B cell (primary cell): ENCODE results near the gene ZFP36L1. TPM values are rescaled to one million over a fixed set of nuclear protein-coding genes. Genes with fewer than 3 reads are reported as not detected.

Experiments
- ATAC-seq: fragments of 200-7000 bp; cut with Tn5 transposase; one replicate; pipeline ENCODE4 v1.10.0; 2021; ENCODE audit warnings: low read depth, mild to moderate bottlenecking, moderate number of reproducible peaks, moderate library complexity
- CTCF ChIA-PET: fragments of 350-600 bp; sonication (Branson Sonifier 250); formaldehyde crosslinking; loops from one replicate; lab custom pipeline; 2021; ENCODE audit warnings: antibody characterized with exemption, inconsistent platforms; lab: Charles Lee
- POLR2A ChIA-PET: fragments of 350-600 bp; sonication (Branson Sonifier 250); formaldehyde crosslinking; loops from one replicate; lab custom pipeline; 2021; ENCODE audit warnings: antibody characterized with exemption; lab: Charles Lee
- DNase-seq: peaks from one replicate; pipeline ENCODE4 v3.0.0; 2013
- H2AFZ ChIP-seq: 2 replicates; pipeline ENCODE4 v1.6.1; 2012; ENCODE audit warnings: mild to moderate bottlenecking, low read depth, low read length; ENCODE audit not compliant: insufficient read depth, poor library complexity, severe bottlenecking
- H3K27ac ChIP-seq, 2 donors: 1 replicate in 1 of 2; 2 replicates in 1 of 2; pipeline ENCODE4 v1.5.1; 2012 to 2013; ENCODE audit warnings: low read length in 2 of 2, mild to moderate bottlenecking in 2 of 2, moderate library complexity in 1 of 2
- H3K27me3 ChIP-seq, 4 experiments: fragments of 200-600 bp in 1 of 4; sonication (generic) in 1 of 4; replicated peaks in 1 of 4; 1 replicate in 2 of 4; 2 replicates in 2 of 4; pipeline versions ENCODE4 v1.6.1 to v1.7.0; 2013 to 2016; ENCODE audit warnings: low read length in 3 of 4, mild to moderate bottlenecking in 2 of 4, mixed read lengths in 1 of 4, moderate library complexity in 1 of 4; ENCODE audit not compliant: insufficient read depth in 4 of 4, control insufficient read depth in 3 of 4; ENCODE audit errors: control extremely low read depth in 1 of 4
- H3K36me3 ChIP-seq, 2 experiments: replicated peaks in 1 of 2; 1 replicate in 1 of 2; 2 replicates in 1 of 2; pipeline versions ENCODE4 v1.6.1 to v1.7.1; 2013; ENCODE audit warnings: low read length in 1 of 2; ENCODE audit not compliant: insufficient read depth in 2 of 2, control insufficient read depth in 1 of 2; ENCODE audit errors: control extremely low read depth in 1 of 2, extremely low read depth in 1 of 2
- H3K4me1 ChIP-seq, 2 donors: fragments of 200-600 bp in 1 of 2; sonication (generic) in 1 of 2; 1 replicate in 1 of 2; 2 replicates in 1 of 2; pipeline versions ENCODE4 v1.5.1 to v1.6.1; 2013 to 2017; ENCODE audit warnings: low read length in 2 of 2; ENCODE audit not compliant: control insufficient read depth in 2 of 2, insufficient read depth in 2 of 2
- H3K4me2 ChIP-seq: replicated peaks from 2 replicates; pipeline ENCODE3; 2012; ENCODE audit warnings: mild to moderate bottlenecking, low read depth, low read length; ENCODE audit not compliant: poor library complexity, severe bottlenecking
- H3K4me3 ChIP-seq, 5 experiments: fragments of 200-600 bp in 1 of 5; sonication (generic) in 1 of 5; 1 replicate in 3 of 5; 2 replicates in 2 of 5; pipeline versions ENCODE4 v1.5.1 to v1.7.0; 2011 to 2016; ENCODE audit warnings: low read length in 4 of 5, mild to moderate bottlenecking in 4 of 5, low read depth in 2 of 5, control low read depth in 1 of 5, moderate library complexity in 1 of 5; ENCODE audit not compliant: insufficient read depth in 1 of 5; ENCODE audit errors: control extremely low read depth in 1 of 5, extremely low read depth in 1 of 5
- H3K79me2 ChIP-seq: fragments of 200-600 bp; sonication (generic); one replicate; pipeline ENCODE4 v1.6.0; 2016; ENCODE audit warnings: low read length; ENCODE audit not compliant: control insufficient read depth, insufficient read depth
- H3K9ac ChIP-seq: fragments of 200-600 bp; sonication (generic); 2 replicates; pipeline ENCODE4 v1.6.1; 2017; ENCODE audit warnings: mild to moderate bottlenecking, low read length, moderate library complexity
- H3K9me3 ChIP-seq, 3 donors: one replicate each; pipeline versions ENCODE4 v1.6.1 to v1.7.1; 2013; ENCODE audit warnings: low read length in 2 of 3; ENCODE audit not compliant: control insufficient read depth in 2 of 3, insufficient read depth in 1 of 3; ENCODE audit errors: control extremely low read depth in 1 of 3
- H4K20me1 ChIP-seq: 2 replicates; pipeline ENCODE4 v1.6.0; 2012; ENCODE audit warnings: mild to moderate bottlenecking, low read length; ENCODE audit not compliant: insufficient read depth, control insufficient read depth, poor library complexity, severe bottlenecking
- H3K27ac Mint-ChIP-seq: one replicate; pipeline ENCODE4 v1.8.0; 2021; ENCODE audit warnings: mixed read lengths
- H3K27me3 Mint-ChIP-seq: one replicate; pipeline ENCODE4 v1.8.0; 2021; ENCODE audit warnings: mixed read lengths
- H3K4me1 Mint-ChIP-seq: one replicate; pipeline ENCODE4 v1.8.0; 2021; ENCODE audit warnings: mixed read lengths
- H3K4me3 Mint-ChIP-seq: one replicate; pipeline ENCODE4 v1.8.0; 2021; ENCODE audit warnings: mixed read lengths
- H3K9me3 Mint-ChIP-seq: one replicate; pipeline ENCODE4 v1.8.0; 2022; ENCODE audit warnings: mixed read lengths; ENCODE audit not compliant: insufficient read depth
- EZH2 ChIP-seq: IDR thresholded peaks from 2 replicates; pipeline ENCODE4 v1.6.1; 2012; ENCODE audit warnings: borderline replicate concordance, low read depth, mild to moderate bottlenecking, moderate library complexity, low read length; ENCODE audit not compliant: insufficient read depth, poor library complexity, severe bottlenecking
- WGBS: methylation state at CpG from one replicate; pipeline ENCODE4 v1.1.5; 2013; ENCODE audit warnings: missing lambda C conversion rate; ENCODE audit not compliant: insufficient coverage; 5-methylcytosine and 5-hydroxymethylcytosine counted together
- intact Hi-C: fragments of 100-400 bp; cut with micrococcal nuclease; formaldehyde crosslinking; loops from one replicate; pipeline ENCODE4 v1.10.0; 2022
- polyA plus RNA-seq: library from polyadenylated mRNA; depleted of rRNA; stranded (reverse); fragments of >200 nt; gene quantifications from 2 replicates; pipeline ENCODE4 v1.2.3, GENCODE V29; 2012
- total RNA-seq, 2 donors: library from RNA; stranded (reverse); fragments of 120-200 nt in 1 of 2; gene quantifications; 1 replicate in 1 of 2; 2 replicates in 1 of 2; pipeline versions ENCODE4 v1.2.3 to v1.2.4, GENCODE V29; 2013 to 2022
- TF ChIP-seq, protein P1 (sequence below): fragments of 200-600 bp; IDR thresholded peaks from one replicate; pipeline ENCODE4 v1.8.0; 2022; ENCODE audit warnings: antibody characterized with exemption, mild to moderate bottlenecking

The ZFP36L1 gene
- total and polyA plus RNA-seq, 2 donors (not counting 1 experiment from before 2014, with no cell fraction given): 572 to 983 TPM

GRCh38 chr14:68793734-68794129 lies 865 bp upstream of the ZFP36L1 start:
- peak overlapping the region; percentile 100 for H3K27ac ChIP-seq
- peaks cover 27 to 47% of the 10 kb centered on the region in 2 donors for H3K4me1 ChIP-seq
- DNase-seq: no peak
- POLR2A ChIA-PET: interaction anchor here (0.6 to 10.0 kb wide), 19 partner anchors 10 to 977 kb away, joined by 3 to 416 read pairs (median 6); partner anchors contain the start of gene ZFYVE26
- no peak overlapping the region for H2AFZ ChIP-seq
- no peaks in the 10 kb centered on the region for H3K27me3 Mint-ChIP-seq
- peak overlapping the region; percentile 97 for H3K4me3 Mint-ChIP-seq
- no peak for ATAC-seq
- peaks cover 64% of the 10 kb centered on the region for H3K79me2 ChIP-seq
- peak overlapping the region; percentile 95 for H3K4me2 ChIP-seq
- intact Hi-C loops: loop anchor here (1.0 to 5.0 kb wide), 6 partner anchors 51 to 526 kb away; no protein-coding TSS in a partner anchor
- peaks cover 0 to 34% of the 10 kb centered on the region in 2 experiments for H3K36me3 ChIP-seq
- H3K4me3 ChIP-seq: peak overlapping the region; percentile 79 to 100 (median 94)
- H3K9me3 ChIP-seq: peaks cover under 1 to 4% (median 3%) of the 10 kb centered on the region in 3 donors
- peak overlapping the region; percentile 100 for H3K9ac ChIP-seq
- peaks cover 38% of the 10 kb centered on the region for H3K4me1 Mint-ChIP-seq
- H3K27ac Mint-ChIP-seq: peak overlapping the region; percentile 100
- TF ChIP-seq, protein P1, sequence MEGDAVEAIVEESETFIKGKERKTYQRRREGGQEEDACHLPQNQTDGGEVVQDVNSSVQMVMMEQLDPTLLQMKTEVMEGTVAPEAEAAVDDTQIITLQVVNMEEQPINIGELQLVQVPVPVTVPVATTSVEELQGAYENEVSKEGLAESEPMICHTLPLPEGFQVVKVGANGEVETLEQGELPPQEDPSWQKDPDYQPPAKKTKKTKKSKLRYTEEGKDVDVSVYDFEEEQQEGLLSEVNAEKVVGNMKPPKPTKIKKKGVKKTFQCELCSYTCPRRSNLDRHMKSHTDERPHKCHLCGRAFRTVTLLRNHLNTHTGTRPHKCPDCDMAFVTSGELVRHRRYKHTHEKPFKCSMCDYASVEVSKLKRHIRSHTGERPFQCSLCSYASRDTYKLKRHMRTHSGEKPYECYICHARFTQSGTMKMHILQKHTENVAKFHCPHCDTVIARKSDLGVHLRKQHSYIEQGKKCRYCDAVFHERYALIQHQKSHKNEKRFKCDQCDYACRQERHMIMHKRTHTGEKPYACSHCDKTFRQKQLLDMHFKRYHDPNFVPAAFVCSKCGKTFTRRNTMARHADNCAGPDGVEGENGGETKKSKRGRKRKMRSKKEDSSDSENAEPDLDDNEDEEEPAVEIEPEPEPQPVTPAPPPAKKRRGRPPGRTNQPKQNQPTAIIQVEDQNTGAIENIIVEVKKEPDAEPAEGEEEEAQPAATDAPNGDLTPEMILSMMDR: no peak
- no peak for TF ChIP-seq EZH2
- H3K9me3 Mint-ChIP-seq: no peaks in the 10 kb centered on the region
- CTCF ChIA-PET: interaction anchor here (0.7 to 16.1 kb wide), 7 partner anchors 13 to 543 kb away, joined by 4 to 263 read pairs (median 8); no protein-coding TSS in a partner anchor
- H4K20me1 ChIP-seq: peaks cover 40% of the 10 kb centered on the region
- no peaks in the 10 kb centered on the region for H3K27me3 ChIP-seq
- WGBS: 0% methylated on average over 28 of the region's 33 CpGs

GRCh38 chr14:68792678-68792978 lies 239 bp downstream of the ZFP36L1 start:
- CTCF ChIA-PET: interaction anchor here (0.6 to 16.1 kb wide), 9 partner anchors 15 to 541 kb away, joined by 3 to 263 read pairs (median 6); no protein-coding TSS in a partner anchor
- H3K4me1 Mint-ChIP-seq: peaks cover 42% of the 10 kb centered on the region
- DNase-seq (no peak), ATAC-seq (no peak)
- Histone ChIP-seq H4K20me1 (peaks cover 50% of the 10 kb centered on the region), H3K9me3 (no peaks in the 10 kb centered on the region), H2AFZ (peak overlapping the region; percentile 31), H3K79me2 (peaks cover 65% of the 10 kb centered on the region), H3K9ac (peak overlapping the region; percentile 100), H3K4me1 (peaks cover 30 to 56% of the 10 kb centered on the region in 2 donors), H3K4me3 (peak overlapping the region; percentile 82 to 100 (median 99)), H3K27me3 (no peaks in the 10 kb centered on the region), H3K36me3 (peaks cover 0 to 43% of the 10 kb centered on the region in 2 experiments), H3K4me2 (peak overlapping the region; percentile 95), H3K27ac (peak overlapping the region; percentile 63 to 100)
- H3K27ac Mint-ChIP-seq: peak overlapping the region; percentile 100
- peak overlapping the region; percentile 97 for H3K4me3 Mint-ChIP-seq
- 0% methylated on average over 11 of the region's 13 CpGs for WGBS
- intact Hi-C loops: loop anchor here (2.0 to 5.0 kb wide), 4 partner anchors 52 to 525 kb away; no protein-coding TSS in a partner anchor
- no peaks in the 10 kb centered on the region for H3K9me3 Mint-ChIP-seq
- POLR2A ChIA-PET: interaction anchor here (0.5 to 10.0 kb wide), 46 partner anchors 9 to 1261 kb away, joined by 3 to 416 read pairs (median 6); partner anchors contain the start of gene ZFYVE26
- TF ChIP-seq, protein P1: no peak
- TF ChIP-seq EZH2: no peak
- no peaks in the 10 kb centered on the region for H3K27me3 Mint-ChIP-seq
